ENCODE results near the gene CCDC73. TPM values are rescaled to one million over a fixed set of nuclear protein-coding genes. Genes with fewer than 3 reads are reported as not detected.
"Not testable (repeated sequence)": the region's sequence is repeated elsewhere in the genome, so short reads cannot be mapped to it uniquely, and the experiment has no call there.

Gene CCDC73
- total and polyA plus RNA-seq, 3 experiments from 2014 or later: not detected

DNA sequence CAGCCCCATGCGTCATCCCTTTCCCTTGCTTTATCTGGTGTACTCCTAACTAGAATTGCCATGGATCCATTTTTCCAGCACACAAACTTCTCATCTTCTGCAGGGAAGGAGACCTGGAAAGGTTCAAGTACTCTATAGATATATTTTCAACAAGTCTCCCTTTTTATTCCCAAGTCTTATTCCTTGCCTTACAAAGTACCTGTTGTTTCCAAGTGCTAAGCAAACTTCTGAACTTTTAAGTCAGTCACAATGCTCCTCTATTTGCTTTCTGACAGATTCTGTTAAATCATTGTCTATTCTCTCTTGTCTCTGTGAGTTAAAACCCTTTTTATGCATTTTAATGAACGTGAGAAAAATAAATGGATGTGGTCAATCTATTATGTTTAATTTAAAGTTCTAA is 20.4 kb downstream of the CCDC73 start:
- Histone ChIP-seq H3K9me3 (ENCODE audit: low read length) (no peaks in the 10 kb centered on the region), H3K4me1 (ENCODE audit: insufficient read depth, low read length) (no peaks in the 10 kb centered on the region), H3K36me3 (ENCODE audit: insufficient read depth, low read length) (no peaks in the 10 kb centered on the region), H3K27ac (ENCODE audit: low read depth, low read length) (no peak overlapping the region), H3K27me3 (ENCODE audit: insufficient read depth, low read length, poor library complexity, severe bottlenecking) (no peaks in the 10 kb centered on the region), H3K4me3 (ENCODE audit: low read length) (no peak overlapping the region)
- H3K4me1 Mint-ChIP-seq: peaks cover 11% of the 10 kb centered on the region in 3 donors
- no peaks in the 10 kb centered on the region for H3K27me3 Mint-ChIP-seq
- DNase-seq: no peak
- H3K36me3 Mint-ChIP-seq: no peaks in the 10 kb centered on the region
- no peaks in the 10 kb centered on the region for H3K9me3 Mint-ChIP-seq
- no peak overlapping the region for H3K27ac Mint-ChIP-seq
- POLR2A ChIA-PET: no interaction called here
- no peak overlapping the region for H3K4me3 Mint-ChIP-seq
- CTCF ChIA-PET: no interaction called here

DNA sequence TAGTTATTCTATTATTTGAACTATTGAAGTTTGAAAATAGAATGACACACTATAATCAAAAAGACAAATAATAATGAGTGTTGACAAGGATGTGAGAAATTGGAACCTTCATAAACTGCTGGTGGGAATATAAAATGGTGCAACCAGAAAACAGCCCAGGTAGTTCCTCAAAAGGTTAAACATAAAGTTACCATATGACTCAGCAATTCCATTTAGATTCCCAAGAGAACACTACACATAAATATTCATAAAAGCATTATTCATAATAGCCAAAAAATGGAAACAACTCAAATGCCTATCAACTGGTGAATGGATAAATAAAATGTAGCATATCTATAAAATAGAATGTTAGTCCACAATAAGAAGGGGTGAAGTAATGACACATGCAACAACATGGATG is 21.7 kb downstream of the CCDC73 start:
- ChIA-PET CTCF (no interaction called here), POLR2A (no interaction called here)
- no peaks in the 10 kb centered on the region for H3K36me3 ChIP-seq (ENCODE audit: insufficient read depth, low read length)
- H3K4me1 ChIP-seq (ENCODE audit: insufficient read depth, low read length): no peaks in the 10 kb centered on the region
- Mint-ChIP-seq H3K4me3 (no peak overlapping the region), H3K27ac (no peak overlapping the region), H3K36me3 (no peaks in the 10 kb centered on the region), H3K9me3 (no peaks in the 10 kb centered on the region), H3K27me3 (no peaks in the 10 kb centered on the region), H3K4me1 (peaks cover 11% of the 10 kb centered on the region in 3 donors)
- H3K4me3 ChIP-seq (ENCODE audit: low read length): no peak overlapping the region
- no peaks in the 10 kb centered on the region for H3K9me3 ChIP-seq (ENCODE audit: low read length)
- no peak for DNase-seq
- H3K27ac ChIP-seq (ENCODE audit: low read depth, low read length): no peak overlapping the region
- H3K27me3 ChIP-seq (ENCODE audit: insufficient read depth, low read length, poor library complexity, severe bottlenecking): no peaks in the 10 kb centered on the region

DNA sequence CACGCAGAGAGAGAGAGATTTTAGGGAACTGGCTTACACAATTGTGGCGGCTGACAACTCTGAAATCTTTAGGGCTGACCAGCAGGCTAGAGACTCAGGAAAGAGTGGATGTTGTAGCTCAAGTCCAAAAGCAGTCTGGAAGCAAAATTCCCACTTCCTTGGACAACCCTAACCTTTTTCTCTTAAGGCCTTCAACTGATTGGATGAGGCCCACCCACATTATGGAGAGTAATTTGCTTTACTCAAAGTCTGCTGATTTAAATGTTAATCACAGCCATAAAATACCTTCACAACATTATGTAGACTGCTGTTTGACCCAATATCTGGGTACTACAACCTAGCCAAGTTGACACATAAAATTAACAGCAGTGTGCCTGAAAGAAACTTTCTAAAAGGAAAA is 32.7 kb downstream of the CCDC73 start:
- H3K4me1 Mint-ChIP-seq; H3K9me3 ChIP-seq (ENCODE audit: low read length); H3K4me1 ChIP-seq (ENCODE audit: insufficient read depth, low read length); H3K4me3 Mint-ChIP-seq; H3K27ac ChIP-seq (ENCODE audit: low read depth, low read length); H3K36me3 ChIP-seq (ENCODE audit: insufficient read depth, low read length); H3K4me3 ChIP-seq (ENCODE audit: low read length); CTCF ChIA-PET; DNase-seq; H3K27me3 ChIP-seq (ENCODE audit: insufficient read depth, low read length, poor library complexity, severe bottlenecking); H3K36me3 Mint-ChIP-seq; POLR2A ChIA-PET; H3K27ac Mint-ChIP-seq: not testable (repeated sequence)
- H3K9me3 Mint-ChIP-seq: peaks cover 0 to 19% (median 9%) of the 10 kb centered on the region in 5 donors
- peaks cover 5 to 29% of the 10 kb centered on the region in 2 donors for H3K27me3 Mint-ChIP-seq

DNA sequence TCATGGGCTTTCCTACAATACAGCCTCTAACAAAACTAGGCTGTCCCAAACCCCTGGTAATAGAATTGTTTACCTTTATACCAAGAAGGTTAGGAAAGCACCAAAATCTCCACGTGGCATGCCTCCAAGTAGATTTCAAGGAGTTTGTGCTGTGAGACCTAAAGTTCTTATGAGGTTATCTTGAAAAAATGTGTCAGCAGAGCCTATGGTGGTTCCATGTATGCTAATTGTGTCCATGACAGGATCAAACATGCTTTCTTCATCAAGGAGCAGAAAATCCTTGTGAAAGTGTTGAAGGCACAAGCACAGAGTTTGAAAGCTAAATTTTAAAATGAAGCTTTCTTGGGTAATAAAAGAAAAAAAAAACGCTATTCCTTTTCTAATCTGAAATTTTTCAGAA is 36.2 kb downstream of the CCDC73 start:
- CTCF ChIA-PET: no interaction called here
- DNase-seq: no peak

DNA sequence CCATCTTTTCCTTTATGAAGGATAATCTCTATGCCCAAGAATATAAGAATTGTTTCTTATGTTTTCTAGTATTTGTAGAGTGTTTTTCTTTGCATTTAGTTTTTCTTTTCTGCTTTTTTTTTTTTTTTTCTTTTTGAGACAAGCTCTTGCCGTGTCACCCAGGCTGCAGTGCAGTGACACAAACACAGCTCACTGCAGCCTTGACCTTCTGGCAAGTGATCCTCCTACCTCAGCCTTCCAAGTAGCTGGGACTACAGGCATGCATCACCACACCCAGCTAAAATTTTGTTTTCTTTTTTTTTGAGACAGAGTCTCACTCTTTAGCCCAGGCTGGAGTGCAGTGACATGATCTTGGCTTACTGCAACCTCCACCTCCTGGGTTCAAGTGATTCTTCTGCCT is 41.3 kb downstream of the CCDC73 start:
- Mint-ChIP-seq H3K27me3 (peaks cover 11 to 26% of the 10 kb centered on the region in 2 donors), H3K9me3 (peaks cover 2 to 13% (median 4%) of the 10 kb centered on the region in 5 donors), H3K27ac (peak overlapping the region in 1 of 8 donors; percentile 38)
- H3K4me3 ChIP-seq (ENCODE audit: low read length); H3K4me3 Mint-ChIP-seq; DNase-seq; H3K36me3 Mint-ChIP-seq; H3K27me3 ChIP-seq (ENCODE audit: insufficient read depth, low read length, poor library complexity, severe bottlenecking); H3K36me3 ChIP-seq (ENCODE audit: insufficient read depth, low read length); CTCF ChIA-PET; H3K4me1 ChIP-seq (ENCODE audit: insufficient read depth, low read length); H3K9me3 ChIP-seq (ENCODE audit: low read length); H3K4me1 Mint-ChIP-seq; H3K27ac ChIP-seq (ENCODE audit: low read depth, low read length): not testable (repeated sequence)
- POLR2A ChIA-PET: interaction anchor here (0.8 kb wide), 1 partner anchor 141 kb away, joined by 4 read pairs; no protein-coding TSS in a partner anchor

More for the DNA sequence above, 36.2 kb downstream of the CCDC73 start:
- Histone ChIP-seq H3K27ac (ENCODE audit: low read depth, low read length) (no peak overlapping the region), H3K4me3 (ENCODE audit: low read length) (no peak overlapping the region), H3K27me3 (ENCODE audit: insufficient read depth, low read length, poor library complexity, severe bottlenecking) (peaks cover 5% of the 10 kb centered on the region), H3K4me1 (ENCODE audit: insufficient read depth, low read length) (no peaks in the 10 kb centered on the region), H3K36me3 (ENCODE audit: insufficient read depth, low read length) (no peaks in the 10 kb centered on the region), H3K9me3 (ENCODE audit: low read length) (no peaks in the 10 kb centered on the region)
- Mint-ChIP-seq H3K27ac (no peak overlapping the region), H3K4me3 (no peak overlapping the region), H3K27me3 (peaks cover 2 to 27% of the 10 kb centered on the region in 2 donors), H3K4me1 (no peaks in the 10 kb centered on the region), H3K9me3 (peaks cover 0 to 3% (median 2%) of the 10 kb centered on the region in 5 donors), H3K36me3 (no peaks in the 10 kb centered on the region)
- POLR2A ChIA-PET: no interaction called here

DNA sequence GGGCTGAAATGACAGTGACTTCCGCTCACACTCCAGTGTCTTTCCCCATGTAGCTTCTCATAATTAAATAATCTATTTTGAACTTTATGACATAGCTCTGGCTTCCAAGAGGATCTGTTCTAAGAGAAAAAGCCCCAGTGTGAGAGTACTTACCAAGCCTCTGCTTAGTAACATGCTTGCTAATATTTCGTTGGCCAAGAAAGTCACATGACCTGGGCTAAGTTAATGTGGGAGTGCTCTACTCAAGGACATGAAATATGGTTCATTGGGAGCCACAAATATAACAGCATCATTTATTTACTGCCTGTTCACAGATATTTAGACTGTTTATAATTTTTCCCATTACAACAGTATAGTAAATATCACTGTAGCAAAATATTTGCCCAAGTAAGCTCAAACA is 42.5 kb downstream of the CCDC73 start:
- H3K27ac Mint-ChIP-seq: no peak overlapping the region
- H3K9me3 Mint-ChIP-seq: peaks cover 2 to 18% (median 8%) of the 10 kb centered on the region in 5 donors
- DNase-seq: no peak
- no peaks in the 10 kb centered on the region for H3K36me3 Mint-ChIP-seq
- H3K27me3 Mint-ChIP-seq: peaks cover 11 to 31% of the 10 kb centered on the region in 2 donors
- ChIA-PET CTCF (no interaction called here), POLR2A (no interaction called here)
- no peaks in the 10 kb centered on the region for H3K9me3 ChIP-seq (ENCODE audit: low read length)
- no peaks in the 10 kb centered on the region for H3K4me1 Mint-ChIP-seq
- no peak overlapping the region for H3K4me3 ChIP-seq (ENCODE audit: low read length)
- no peaks in the 10 kb centered on the region for H3K4me1 ChIP-seq (ENCODE audit: insufficient read depth, low read length)
- H3K4me3 Mint-ChIP-seq: no peak overlapping the region
- peaks cover 5% of the 10 kb centered on the region for H3K27me3 ChIP-seq (ENCODE audit: insufficient read depth, low read length, poor library complexity, severe bottlenecking)
- no peak overlapping the region for H3K27ac ChIP-seq (ENCODE audit: low read depth, low read length)
- no peaks in the 10 kb centered on the region for H3K36me3 ChIP-seq (ENCODE audit: insufficient read depth, low read length)

DNA sequence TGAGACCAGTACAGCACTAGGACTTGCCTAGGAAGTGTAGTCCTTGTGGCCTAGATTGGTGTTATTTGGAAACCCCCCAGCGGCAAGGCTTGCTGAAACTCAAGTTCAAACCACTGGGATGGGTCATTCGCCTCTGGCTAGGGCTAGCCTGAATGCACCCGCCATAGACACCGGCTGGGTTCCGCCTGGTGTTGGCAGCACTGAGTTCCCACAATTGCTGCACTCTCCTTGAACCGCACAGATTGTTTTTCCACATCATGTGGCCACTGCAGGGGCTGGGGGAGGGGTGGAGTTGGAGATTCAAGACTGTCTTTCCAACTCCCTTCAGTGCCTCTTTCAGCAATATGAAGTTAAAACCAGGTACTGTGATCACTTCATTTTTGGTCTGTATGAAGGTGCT is 43.1 kb downstream of the CCDC73 start:
- H3K27me3 ChIP-seq (ENCODE audit: insufficient read depth, low read length, poor library complexity, severe bottlenecking): peaks cover 5% of the 10 kb centered on the region
- no peak overlapping the region for H3K27ac ChIP-seq (ENCODE audit: low read depth, low read length)
- H3K9me3 ChIP-seq (ENCODE audit: low read length): no peaks in the 10 kb centered on the region
- no peaks in the 10 kb centered on the region for H3K36me3 Mint-ChIP-seq
- CTCF ChIA-PET: no interaction called here
- POLR2A ChIA-PET: no interaction called here
- peaks cover 14 to 32% of the 10 kb centered on the region in 2 donors for H3K27me3 Mint-ChIP-seq
- no peaks in the 10 kb centered on the region for H3K4me1 Mint-ChIP-seq
- no peak overlapping the region for H3K4me3 Mint-ChIP-seq
- no peak overlapping the region for H3K4me3 ChIP-seq (ENCODE audit: low read length)
- H3K36me3 ChIP-seq (ENCODE audit: insufficient read depth, low read length): no peaks in the 10 kb centered on the region
- H3K27ac Mint-ChIP-seq: no peak overlapping the region
- no peak for DNase-seq
- H3K4me1 ChIP-seq (ENCODE audit: insufficient read depth, low read length): no peaks in the 10 kb centered on the region
- H3K9me3 Mint-ChIP-seq: peaks cover 2 to 20% (median 8%) of the 10 kb centered on the region in 5 donors

DNA sequence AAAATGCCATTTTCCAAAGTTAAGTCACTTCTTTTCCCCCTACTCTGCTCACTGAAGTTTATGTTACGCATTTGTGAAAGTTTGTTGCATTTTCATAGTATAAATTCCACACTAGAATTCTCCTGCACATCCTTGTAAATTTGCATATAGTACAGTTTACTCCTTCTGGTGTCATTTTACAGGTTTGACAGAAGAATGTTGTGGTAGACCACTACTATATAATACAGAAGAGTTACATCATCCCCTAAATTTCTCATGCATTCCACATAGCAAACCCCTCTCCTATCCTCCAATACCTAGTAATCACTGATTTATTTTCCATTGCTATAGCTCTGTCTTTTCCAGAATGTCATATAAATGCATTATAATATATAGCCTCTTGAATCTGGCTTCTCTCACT is 64.5 kb downstream of the CCDC73 start:
- Mint-ChIP-seq H3K4me3 (no peak overlapping the region), H3K4me1 (no peaks in the 10 kb centered on the region), H3K27ac (no peak overlapping the region), H3K36me3 (no peaks in the 10 kb centered on the region), H3K27me3 (peaks cover 2 to 25% of the 10 kb centered on the region in 2 donors), H3K9me3 (peaks cover 5 to 15% (median 9%) of the 10 kb centered on the region in 5 donors)
- H3K27me3 ChIP-seq (ENCODE audit: insufficient read depth, low read length, poor library complexity, severe bottlenecking): no peaks in the 10 kb centered on the region
- DNase-seq: no peak
- H3K9me3 ChIP-seq (ENCODE audit: low read length): no peaks in the 10 kb centered on the region
- CTCF ChIA-PET: no interaction called here
- POLR2A ChIA-PET: no interaction called here
- no peak overlapping the region for H3K27ac ChIP-seq (ENCODE audit: low read depth, low read length)
- no peaks in the 10 kb centered on the region for H3K36me3 ChIP-seq (ENCODE audit: insufficient read depth, low read length)
- no peaks in the 10 kb centered on the region for H3K4me1 ChIP-seq (ENCODE audit: insufficient read depth, low read length)
- no peak overlapping the region for H3K4me3 ChIP-seq (ENCODE audit: low read length)

DNA sequence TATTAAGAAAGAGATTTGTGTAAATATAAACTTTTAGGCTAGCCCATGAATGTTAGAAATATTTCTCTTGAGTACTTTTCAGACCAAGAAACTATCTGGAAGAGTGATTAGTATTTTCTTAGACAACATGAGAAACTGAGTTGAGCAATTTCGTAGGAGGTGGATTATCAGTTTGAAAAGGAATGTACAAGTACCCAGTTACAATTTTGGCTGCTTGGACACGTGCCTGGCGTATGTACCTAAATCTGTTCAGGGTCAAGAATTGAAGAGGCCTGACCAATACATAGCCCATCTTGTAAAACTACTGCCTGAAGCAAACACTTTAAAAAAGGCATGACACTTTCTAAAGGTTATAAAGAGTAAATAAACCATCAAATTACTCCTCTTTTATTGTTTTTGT is 71.1 kb downstream of the CCDC73 start:
- H3K27me3 Mint-ChIP-seq: peaks cover 3 to 22% of the 10 kb centered on the region in 2 donors

More for the DNA sequence above, 71.1 kb downstream of the CCDC73 start:
- H3K4me1 ChIP-seq (ENCODE audit: insufficient read depth, low read length): no peaks in the 10 kb centered on the region
- no peaks in the 10 kb centered on the region for H3K4me1 Mint-ChIP-seq
- H3K36me3 ChIP-seq (ENCODE audit: insufficient read depth, low read length): no peaks in the 10 kb centered on the region
- H3K9me3 Mint-ChIP-seq: peaks cover 0 to 1% (median 0%) of the 10 kb centered on the region in 5 donors
- DNase-seq: no peak
- no peak overlapping the region for H3K4me3 Mint-ChIP-seq
- ChIA-PET POLR2A (no interaction called here), CTCF (no interaction called here)
- no peaks in the 10 kb centered on the region for H3K9me3 ChIP-seq (ENCODE audit: low read length)
- H3K27ac ChIP-seq (ENCODE audit: low read depth, low read length): no peak overlapping the region
- H3K27me3 ChIP-seq (ENCODE audit: insufficient read depth, low read length, poor library complexity, severe bottlenecking): no peaks in the 10 kb centered on the region
- H3K27ac Mint-ChIP-seq: no peak overlapping the region
- H3K36me3 Mint-ChIP-seq: no peaks in the 10 kb centered on the region
- no peak overlapping the region for H3K4me3 ChIP-seq (ENCODE audit: low read length)

All from CD8-positive, alpha-beta memory T cell (primary cell).